ENCODE measurements around the gene RGP1.

Gene RGP1, protein sequence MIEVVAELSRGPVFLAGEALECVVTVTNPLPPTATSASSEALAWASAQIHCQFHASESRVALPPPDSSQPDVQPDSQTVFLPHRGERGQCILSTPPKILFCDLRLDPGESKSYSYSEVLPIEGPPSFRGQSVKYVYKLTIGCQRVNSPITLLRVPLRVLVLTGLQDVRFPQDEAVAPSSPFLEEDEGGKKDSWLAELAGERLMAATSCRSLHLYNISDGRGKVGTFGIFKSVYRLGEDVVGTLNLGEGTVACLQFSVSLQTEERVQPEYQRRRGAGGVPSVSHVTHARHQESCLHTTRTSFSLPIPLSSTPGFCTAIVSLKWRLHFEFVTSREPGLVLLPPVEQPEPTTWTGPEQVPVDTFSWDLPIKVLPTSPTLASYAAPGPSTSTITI

DNA sequence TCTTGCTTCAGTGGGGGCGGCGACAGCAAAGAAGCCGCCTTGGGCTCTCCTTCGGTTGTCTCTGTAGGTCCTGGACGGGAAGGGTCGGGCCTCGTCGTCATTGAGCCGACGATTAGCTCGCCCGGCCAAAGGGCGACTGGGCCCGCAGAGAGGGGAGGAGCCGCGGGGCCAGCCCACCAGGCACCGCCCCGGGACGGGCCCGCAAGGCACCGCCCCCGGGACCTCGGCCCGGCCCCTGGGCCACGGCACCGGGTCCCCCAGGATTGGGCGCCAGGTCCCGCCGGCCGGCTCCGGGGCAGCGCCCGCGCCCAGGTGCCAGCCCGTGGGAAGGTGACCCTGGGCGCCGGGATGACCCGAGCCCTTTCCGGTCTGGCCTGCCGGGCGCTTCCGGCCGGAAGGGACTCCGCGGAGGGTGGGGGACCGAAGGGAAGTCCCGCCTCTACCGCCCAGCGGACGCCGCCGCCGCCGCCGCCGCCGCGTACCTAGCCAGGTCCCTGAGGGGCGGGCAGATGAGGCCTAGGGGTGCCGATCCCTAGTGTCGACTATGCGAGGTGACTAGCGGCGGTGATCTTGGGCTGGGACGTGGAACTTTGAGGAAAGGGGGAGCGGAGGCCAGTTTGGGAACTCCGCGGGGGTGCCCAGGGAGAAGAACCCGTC is at the start of gene RGP1, which contains the start of gene GBA2:
RGP1 (plus strand) TSS at position 430 of the 657 bp plus-strand sequence. CDS start 469 bp downstream, outside the sequence.
GBA2 (minus strand) TSS at position 371 of the 657 bp plus-strand sequence. CDS start 524 bp downstream, outside the sequence.
- peak in 1 of 2 donors; percentile 48 for DNase-seq (ENCODE audit: low read depth in 2 of 2)

DNA sequence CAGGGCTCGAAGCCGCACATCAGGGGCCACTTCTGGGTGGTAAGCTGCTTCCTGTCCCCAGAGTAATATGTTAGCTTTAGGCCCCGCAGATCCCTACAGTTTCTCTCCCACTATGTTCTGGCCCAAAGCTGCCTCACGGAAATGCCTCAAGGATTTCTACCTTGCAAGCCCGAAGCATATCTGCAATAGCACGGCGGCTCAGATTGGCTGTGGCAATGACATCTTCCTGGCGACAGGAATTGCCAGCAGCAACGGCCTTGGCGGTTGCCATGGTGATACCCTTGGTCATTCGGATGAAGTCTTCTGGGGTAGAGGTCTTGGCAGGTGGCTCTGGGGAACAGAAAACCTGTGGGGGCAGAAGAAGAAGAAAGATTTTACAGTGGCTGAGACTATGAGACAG is 49.1 kb upstream of the RGP1 start:
- DNase-seq (ENCODE audit: low read depth in 2 of 2), result no peak

DNA sequence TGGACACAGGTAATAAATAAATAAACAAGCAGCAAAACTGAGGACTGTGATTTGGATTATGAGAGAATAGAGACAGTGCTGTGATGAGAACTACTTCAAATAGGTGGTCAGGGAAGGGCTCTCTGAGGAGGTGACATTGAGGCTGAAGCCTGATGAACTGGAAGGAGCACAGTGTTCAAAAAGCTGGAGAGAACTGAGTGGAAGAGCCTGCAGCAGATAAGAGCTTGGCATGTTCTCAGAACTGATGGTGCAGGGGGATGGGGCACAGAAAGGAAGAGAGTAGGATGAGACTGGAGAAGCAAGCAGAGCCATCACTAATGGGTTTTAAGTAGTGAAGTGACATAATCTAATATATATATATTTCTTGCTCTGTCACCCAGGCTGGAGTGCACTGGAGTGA is 48.1 kb upstream of the RGP1 start:
- DNase-seq (ENCODE audit: low read depth in 2 of 2), result no peak

DNA sequence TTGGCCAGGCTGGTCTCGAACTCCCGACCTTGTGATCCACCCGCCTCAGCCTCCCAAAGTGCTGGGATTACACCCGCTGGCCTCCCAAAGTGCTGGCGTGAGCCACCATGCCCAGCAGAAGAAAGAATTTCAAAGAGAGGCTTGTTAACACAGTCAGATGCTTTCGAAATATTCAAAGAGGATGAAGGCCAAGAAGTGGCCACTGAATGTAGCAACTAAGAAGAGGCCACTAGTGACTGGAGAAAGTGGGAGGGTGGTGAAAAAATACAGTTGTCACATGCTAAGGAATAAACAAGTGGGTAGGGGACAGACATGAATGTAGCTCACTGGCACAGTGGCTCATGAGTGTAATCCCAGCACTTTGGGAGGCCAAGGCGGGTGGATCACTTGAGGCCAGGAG is 46.4 kb upstream of the RGP1 start:
- no peak for DNase-seq (ENCODE audit: low read depth in 2 of 2)

DNA sequence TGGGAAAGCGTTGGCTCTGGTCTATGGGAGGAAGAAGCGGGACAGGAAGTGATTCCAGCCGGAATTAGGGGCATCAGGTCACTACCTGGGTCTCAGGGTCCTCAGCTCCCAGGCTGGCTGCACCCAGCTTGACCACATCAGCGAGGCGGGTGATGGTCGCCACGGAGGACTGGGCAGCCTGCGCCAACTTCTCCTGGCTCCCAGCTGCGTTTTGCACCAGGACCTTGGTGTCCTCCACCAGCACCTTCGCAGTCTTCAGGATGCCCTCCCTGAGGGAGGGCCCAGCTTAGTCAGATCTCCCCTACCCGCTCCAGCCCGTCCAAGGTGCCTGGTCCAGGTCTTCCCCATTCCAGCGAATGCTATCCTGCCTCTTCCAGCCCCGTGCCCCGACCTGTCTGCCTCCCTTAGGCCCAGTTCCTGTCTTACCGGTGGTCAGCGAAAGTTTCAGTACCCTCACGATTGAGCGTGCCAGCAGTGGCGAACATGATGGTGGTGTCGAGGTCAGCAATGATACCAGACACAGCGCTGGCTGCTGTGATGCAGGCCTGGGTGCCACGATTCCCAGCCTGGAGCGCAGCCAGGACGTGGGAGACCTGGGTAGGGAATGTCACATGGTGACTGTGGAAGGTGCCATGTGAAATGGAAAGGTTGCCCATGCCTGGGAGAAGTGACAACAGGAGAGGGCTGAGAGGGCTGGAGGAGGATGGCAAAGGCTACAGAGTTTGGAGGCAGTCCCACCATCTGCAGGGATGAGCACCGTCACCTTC is 45.0 kb upstream of the RGP1 start:
- no peak for DNase-seq (ENCODE audit: low read depth in 2 of 2)

DNA sequence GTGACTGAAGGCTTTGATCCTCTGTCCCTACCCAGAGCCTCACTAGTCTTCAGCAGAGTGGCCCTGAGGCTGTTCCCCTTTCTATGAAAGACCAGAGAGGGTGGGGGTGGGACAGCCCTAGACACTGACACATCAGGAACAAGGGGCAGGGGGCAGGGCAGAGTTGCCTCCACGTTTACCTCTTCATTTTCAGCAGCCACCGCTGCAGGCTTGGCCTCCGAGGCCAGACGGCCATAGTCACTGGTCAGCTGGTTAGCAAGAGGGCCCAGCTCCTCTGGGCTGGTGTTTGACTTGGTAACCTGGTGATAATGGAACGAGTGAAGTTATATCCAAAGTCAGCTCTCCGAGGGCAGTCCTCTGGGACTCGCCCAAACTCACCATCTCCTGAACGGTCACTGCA is 43.7 kb upstream of the RGP1 start:
- DNase-seq (ENCODE audit: low read depth in 2 of 2), result no peak

DNA sequence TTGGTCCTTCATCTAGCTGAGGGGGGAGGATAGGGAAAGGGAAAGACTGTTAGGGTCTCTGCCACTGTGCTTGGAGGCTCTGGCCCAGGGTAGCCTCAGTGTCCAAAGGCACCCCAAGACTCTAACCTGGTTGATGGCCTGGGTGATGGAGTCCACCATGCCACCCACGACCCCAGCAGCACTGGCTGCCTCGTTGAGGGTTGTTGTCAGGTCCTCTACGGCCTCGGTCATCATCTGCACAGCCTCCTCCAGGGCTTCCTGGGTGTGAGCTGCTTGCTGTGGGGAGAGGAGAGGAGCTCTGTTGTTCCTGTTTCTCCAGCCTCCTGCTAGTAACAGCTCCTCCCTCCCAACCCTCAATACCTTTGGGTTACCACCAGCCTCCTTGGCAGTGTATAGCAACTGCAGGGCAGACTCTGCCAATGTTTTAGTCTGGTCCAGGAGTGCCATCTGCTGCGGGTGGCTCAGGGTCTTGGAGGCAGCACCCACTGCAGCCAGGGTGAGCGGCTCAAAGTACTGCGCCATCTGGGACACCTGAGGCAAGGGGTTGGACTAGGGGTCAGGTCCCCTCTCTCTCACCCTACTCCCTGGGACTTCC is 43.2 kb upstream of the RGP1 start:
- DNase-seq (ENCODE audit: low read depth in 2 of 2), result no peak

DNA sequence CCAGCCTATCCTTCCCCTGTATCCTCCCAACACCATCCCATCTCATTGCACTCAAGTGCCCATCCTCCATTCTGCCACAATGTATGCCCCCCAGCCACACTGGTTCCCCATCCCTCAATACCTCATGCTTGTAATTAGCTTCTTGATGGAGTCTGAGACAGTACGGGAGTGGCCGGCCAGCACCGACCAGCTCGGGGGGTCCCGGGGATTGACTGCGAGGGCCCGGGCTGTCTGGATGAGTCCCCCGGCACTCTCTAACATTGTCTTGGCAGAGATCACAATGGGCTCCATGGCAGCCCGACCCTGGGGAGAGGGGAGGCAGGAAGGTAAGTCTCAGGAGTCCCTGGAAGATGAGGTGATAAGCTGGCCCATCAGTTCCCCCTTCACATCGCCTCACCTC is 42.1 kb upstream of the RGP1 start:
- DNase-seq (ENCODE audit: low read depth in 2 of 2), result no peak

DNA sequence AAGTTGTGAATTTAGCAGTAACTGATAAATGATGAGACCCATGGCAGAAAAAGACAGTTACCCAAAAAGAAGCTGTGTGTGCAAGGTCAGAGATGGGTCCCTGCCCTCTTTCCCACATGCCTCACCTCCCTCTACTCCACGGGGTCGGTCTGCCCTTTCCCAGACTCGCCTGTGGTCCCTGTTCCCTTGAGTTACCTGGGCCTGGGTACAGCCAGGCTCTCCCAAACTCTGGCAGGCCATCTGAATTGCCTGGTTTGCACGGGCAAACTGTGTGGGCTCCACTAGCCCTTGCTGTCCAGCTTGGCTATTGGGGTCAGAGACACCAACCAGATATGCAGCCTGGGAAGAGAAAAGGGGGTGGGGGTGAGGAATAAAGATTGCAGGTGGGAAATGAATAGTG is 40.9 kb upstream of the RGP1 start:
- DNase-seq (ENCODE audit: low read depth in 2 of 2), result no peak

DNA sequence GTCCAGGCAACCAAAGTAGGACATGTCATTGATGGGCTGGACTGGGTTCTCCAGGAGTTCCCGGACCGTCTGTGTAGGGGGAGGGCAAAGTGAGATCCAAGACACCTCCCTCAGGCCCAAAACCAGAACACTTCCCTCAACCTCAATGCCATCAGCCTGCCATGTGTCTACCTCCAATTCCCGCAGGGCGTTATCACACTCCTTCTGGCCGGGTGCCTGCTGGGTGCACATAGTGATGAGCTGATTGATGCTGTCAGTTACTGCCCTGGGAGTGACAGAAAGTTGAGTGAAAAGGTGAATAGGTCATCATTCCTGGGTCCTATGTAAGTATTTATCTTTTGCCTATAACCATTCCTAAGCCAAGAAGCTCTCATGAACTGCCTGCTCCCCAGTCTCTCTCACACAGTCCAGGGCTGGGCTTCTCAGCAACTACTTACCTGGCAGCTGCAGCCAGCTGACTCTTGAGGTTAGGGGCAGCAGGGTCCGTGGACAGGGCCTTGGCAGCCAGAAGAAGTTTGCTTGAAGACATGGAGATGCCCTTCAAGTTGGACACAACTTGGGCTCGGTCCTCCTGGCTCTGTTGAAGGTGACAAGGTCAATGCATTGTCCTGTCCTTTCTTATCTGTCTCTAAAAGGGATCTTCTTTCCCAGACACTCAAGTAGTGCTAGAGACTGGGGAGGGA is 38.1 kb upstream of the RGP1 start:
- no peak for DNase-seq (ENCODE audit: low read depth in 2 of 2)

DNA sequence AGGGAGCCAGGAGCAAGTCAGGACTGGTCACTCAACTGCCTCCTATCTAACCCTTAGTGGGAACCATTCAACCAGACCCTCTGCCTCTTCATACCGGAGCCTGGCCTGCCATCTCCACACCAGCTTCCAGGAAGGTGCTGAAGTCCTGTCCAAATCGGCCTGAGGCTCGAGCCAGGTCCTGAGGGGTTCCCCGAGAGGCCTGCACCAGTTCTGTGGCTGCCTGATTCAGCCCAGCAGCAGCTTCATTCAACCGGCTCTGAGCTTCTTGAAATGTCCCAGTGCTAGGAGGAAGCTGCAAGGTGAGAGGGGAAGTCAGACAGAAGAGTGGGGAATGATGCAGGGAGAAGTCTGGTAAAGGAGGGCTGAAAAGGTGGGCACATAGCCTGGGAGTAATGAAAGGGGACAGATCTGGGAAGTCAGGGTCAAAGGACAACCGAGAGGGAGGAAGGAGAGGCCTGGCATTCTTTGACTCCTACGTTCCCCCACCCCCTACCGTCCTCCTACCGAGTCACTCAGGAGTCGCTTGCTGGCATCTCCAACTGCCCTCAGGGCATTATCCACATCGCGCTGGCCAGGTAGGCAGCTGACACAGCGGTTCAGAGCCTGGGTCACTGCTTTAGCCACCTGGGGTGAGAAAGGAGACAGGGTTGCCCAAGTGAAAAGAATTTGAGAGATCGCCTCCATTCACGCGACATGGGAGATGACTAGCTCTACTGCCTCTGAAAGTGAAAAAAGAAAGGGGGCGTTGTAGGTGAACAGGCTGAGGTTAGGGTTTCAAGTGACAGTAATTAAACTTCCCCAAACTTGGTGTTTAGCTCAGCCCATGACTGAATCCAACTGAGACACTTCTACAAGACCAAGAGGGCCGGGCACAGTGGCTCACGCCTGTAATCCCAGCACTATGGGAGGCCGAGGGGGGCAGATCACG is 37.3 kb upstream of the RGP1 start:
- DNase-seq (ENCODE audit: low read depth in 2 of 2), result no peak

DNA sequence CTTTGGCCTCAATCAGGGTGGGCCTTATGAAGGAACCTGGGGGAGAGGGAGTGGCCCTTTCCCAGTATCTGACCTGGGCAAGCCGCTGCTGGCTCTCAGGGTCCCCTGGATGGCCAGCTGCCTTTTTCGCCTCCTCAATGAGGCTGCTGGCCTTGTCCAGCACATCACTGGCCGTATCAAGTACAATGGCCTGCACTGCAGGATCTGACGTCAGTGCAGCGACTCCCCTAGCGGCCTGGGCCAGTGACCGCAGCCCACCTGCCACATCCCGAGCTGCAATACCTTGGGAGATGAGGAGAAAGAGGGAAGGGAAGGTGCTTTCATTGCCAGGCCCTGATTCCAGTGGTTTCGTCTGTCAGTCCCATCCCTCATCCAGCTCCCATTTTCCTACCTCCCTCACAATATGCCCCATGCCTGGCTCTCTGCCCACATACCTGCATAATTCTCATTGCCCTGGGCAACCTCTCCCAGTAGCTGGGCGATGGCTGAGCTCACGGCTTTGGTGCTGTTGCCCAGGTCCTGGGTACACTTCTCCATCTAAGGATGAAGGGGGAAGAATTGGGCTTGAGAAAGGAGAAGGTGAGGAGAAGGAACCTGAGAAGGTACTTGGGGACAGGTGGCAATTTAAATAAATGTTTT is 36.2 kb upstream of the RGP1 start:
- DNase-seq (ENCODE audit: low read depth in 2 of 2), result no peak

DNA sequence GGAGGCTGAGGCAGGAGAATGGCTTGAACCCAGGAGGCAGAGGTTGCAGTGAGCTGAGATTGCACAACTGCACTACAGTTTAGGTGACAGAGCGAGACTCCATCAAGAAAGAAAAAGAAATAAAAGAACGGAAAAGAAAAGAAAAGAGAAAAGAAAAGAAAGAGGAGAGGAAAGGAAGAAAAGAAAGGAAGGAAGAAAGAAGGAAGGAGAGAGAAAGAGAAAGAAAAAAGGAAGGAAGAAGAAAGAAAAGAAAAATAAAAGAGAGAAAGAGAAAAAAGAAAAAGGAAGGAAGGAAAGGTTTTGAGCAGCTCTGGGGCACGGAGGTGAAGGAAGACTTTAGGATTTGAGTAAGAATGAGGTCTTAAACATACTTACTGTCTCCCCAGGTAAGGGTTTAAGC is 35.5 kb upstream of the RGP1 start:
- DNase-seq (ENCODE audit: low read depth in 2 of 2), result no peak

DNA sequence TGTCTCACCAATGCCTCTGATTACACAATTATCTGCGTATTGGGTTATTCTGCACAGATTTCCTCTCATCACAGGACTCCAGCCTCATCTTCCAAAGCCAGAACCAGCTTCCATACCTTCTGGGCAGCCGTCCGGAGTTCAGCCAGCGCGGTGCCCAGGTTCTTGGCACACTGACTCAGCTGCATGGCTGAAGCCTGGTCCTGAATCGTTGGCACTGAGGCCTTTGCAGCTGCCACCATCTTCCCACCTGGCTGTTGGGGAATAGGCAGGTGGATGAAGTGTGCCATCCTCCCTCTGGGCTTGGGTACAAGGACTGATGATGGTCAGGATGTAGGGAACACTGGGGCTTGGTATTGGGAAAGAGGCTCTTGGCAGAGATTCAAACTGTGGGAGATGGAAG is 35.0 kb upstream of the RGP1 start:
- DNase-seq (ENCODE audit: low read depth in 2 of 2), result no peak

DNA sequence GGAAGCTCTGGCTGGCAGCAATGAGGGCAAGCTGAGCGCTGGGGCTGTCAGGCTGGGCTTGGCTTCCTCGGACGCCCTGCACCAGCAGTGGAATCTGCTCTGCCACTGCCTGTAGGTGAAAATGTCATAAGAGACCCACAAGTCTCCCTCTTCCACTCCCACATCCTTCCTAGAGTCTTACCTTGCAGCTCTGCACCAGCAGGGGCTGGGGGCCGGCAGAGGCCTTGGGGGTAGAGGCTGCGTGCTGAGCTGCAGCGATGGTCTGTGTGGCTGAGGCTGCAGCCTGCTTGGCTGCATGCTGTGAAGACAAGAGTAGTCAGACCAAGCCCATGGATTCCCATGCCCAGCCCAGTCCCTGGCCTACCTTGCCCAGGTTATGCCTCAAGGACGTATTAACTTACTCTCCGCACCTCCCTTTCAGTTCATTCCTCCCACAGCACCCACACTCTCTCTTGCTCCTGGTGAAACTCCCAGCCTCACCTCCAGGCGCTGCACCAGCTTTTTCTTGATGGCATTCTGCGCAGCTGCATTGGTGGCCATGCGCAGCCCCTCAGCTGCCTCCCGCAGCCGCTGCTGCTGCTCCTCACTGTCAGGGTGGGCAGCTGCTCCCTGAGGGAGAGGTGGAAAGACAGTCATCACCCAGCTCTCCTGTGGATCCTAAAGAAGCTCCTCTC is 34.4 kb upstream of the RGP1 start:
- DNase-seq (ENCODE audit: low read depth in 2 of 2), result no peak

DNA sequence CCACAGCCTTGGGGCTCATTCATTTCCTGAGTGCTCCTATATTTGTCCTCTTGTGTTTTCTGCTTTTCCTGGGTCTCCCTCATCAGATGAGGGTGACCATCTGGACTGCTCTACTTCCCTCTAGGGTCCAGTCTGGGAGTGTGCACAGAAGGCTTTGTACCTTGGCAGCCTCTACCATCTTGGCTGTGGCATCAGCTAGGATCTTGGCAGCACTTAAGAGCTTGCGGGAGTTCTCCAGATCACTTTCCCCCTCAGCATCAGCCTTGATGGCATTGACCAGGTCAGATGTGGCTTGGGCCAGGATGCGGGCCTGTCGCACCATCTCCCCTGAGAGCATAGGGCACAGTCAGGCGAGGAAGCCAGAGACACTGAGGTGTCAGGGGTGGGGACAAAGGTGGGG is 32.9 kb upstream of the RGP1 start:
- DNase-seq (ENCODE audit: low read depth in 2 of 2), result no peak

DNA sequence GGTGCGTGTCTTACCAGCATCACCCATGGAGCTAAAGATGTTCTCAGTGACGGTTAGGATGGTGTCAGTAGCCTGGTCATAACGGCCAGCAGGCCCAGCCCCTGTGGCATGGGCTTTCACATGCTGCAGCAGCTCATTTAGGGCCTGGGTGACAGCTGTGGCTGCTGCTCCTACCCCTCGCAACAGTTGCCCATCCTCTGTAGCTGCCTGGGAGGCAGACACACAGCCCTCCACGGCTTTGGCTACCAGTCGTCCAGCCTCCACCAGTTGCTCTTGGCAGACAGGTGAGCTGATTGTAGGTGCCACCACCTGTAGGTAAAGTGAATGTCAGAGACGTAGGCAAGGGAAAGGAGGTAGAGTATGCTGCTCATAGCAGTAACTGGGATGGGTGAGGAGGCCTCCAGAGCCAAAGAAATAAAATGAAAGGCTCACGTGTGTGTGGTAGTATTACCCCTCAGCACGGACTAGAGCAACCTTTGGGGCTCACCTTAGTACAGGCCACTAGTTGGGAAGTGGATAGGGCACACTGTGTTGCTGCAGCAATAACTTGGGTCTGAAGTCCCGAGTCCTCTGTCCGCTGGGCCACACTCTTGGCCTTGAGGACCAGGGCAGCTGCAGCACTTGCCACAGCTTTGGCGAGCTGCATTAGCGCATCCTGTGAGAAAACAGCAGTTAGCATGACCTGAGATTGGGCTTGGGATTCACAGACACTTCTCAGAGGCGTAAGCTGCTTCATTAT is 31.8 kb upstream of the RGP1 start:
- DNase-seq (ENCODE audit: low read depth in 2 of 2), result no peak

DNA sequence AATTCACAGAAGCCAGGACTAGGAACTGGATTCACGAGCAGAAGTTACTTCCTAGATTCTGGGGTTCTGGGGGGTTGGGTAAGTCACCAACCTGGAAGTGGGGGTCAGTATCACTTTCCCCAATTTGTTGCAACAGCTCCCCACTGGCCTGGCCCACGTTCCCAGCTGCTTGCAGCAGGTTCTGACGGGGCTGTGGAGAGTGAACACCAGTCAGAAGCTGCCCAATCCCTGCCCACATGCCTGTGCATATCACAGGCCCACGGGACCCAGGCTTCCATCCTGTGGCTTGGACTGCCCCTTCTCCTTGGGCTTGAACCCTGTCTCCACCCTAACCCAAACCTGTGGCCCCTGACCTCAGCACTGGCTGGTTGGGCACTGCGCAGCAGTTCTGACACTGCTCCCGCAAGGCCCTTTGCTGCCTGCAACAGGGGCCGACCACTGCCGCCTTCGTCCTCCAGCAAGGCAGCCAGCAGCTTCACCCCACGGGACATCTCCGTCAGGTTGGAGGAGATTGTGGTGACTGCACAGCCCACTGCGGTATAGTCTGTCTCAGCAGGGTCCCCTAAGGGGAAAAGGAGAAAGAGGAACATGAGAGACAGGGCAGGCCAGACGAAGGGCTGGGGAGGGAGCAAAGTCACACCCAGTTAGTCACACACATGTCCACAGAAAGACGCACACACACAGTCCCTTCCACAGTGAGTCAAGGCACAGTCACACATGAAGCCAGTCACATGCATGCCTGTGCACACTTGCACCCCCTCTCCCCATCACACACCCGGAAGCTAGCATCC is 30.2 kb upstream of the RGP1 start:
- DNase-seq (ENCODE audit: low read depth in 2 of 2), result no peak

Measured in stimulated activated CD8-positive, alpha-beta memory T cell treated with anti-CD3 and anti-CD28 coated beads, Interleukin-15, amount 100 ng/mL, for 4 hours (primary cell).